CD8-positive, alpha-beta memory T cell (primary cell): ENCODE measurements around the gene ANO10. TPM values are rescaled to one million over a fixed set of nuclear protein-coding genes. Genes with fewer than 3 reads are reported as not detected.
"Not testable (repeated sequence)": the region's sequence is repeated elsewhere in the genome, so short reads cannot be mapped to it uniquely, and the experiment has no call there.

Experiments
- CTCF ChIA-PET: fragments of 350-600 bp; sonication (Branson Sonifier 250); formaldehyde crosslinking; loops from one replicate; lab custom pipeline; 2021; ENCODE audit warnings: antibody characterized with exemption; lab: Charles Lee
- POLR2A ChIA-PET: fragments of 350-600 bp; sonication (Branson Sonifier 250); formaldehyde crosslinking; loops from one replicate; lab custom pipeline; 2021; ENCODE audit warnings: antibody characterized with exemption; lab: Charles Lee
- DNase-seq, 5 donors: peaks; one replicate each; pipeline versions ENCODE4 v3.0.0 to v3.0.0-alpha.2; 2020 to 2022; ENCODE audit warnings: mixed read lengths in 1 of 5
- H3K27ac ChIP-seq: one replicate; pipeline ENCODE4 v1.7.0; 2013; ENCODE audit warnings: low read depth, mild to moderate bottlenecking, low read length, moderate library complexity
- H3K27me3 ChIP-seq: 2 replicates; pipeline ENCODE4 v1.7.0; 2013; ENCODE audit warnings: low read length, mild to moderate bottlenecking; ENCODE audit not compliant: insufficient read depth, poor library complexity, severe bottlenecking
- H3K36me3 ChIP-seq: 2 replicates; pipeline ENCODE4 v1.7.0; 2013; ENCODE audit warnings: mild to moderate bottlenecking, low read length, moderate library complexity; ENCODE audit not compliant: insufficient read depth
- H3K4me1 ChIP-seq: 2 replicates; pipeline ENCODE4 v1.7.0; 2013; ENCODE audit warnings: mild to moderate bottlenecking, low read length, moderate library complexity; ENCODE audit not compliant: insufficient read depth
- H3K4me3 ChIP-seq: 2 replicates; pipeline ENCODE4 v1.7.0; 2013; ENCODE audit warnings: mild to moderate bottlenecking, low read length
- H3K9me3 ChIP-seq: 2 replicates; pipeline ENCODE4 v1.7.0; 2013; ENCODE audit warnings: mild to moderate bottlenecking, low read length
- H3K27ac Mint-ChIP-seq, 8 donors: one replicate each; pipeline ENCODE4 v1.8.0; 2020 to 2021; ENCODE audit warnings: mixed read lengths in 8 of 8, mild to moderate bottlenecking in 6 of 8, inconsistent platforms in 3 of 8, moderate library complexity in 3 of 8
- H3K27me3 Mint-ChIP-seq, 2 donors: one replicate each; pipeline ENCODE4 v1.8.0; 2020 to 2021; ENCODE audit warnings: mixed read lengths in 2 of 2, mild to moderate bottlenecking in 1 of 2, moderate library complexity in 1 of 2
- H3K36me3 Mint-ChIP-seq, 3 donors: one replicate each; pipeline ENCODE4 v1.8.0; 2020 to 2021; ENCODE audit warnings: mixed read lengths in 3 of 3, inconsistent platforms in 1 of 3, mild to moderate bottlenecking in 1 of 3
- H3K4me1 Mint-ChIP-seq, 3 donors: one replicate each; pipeline ENCODE4 v1.8.0; 2020 to 2021; ENCODE audit warnings: mixed read lengths in 3 of 3, inconsistent platforms in 1 of 3, mild to moderate bottlenecking in 1 of 3
- H3K4me3 Mint-ChIP-seq, 7 donors: one replicate each; pipeline ENCODE4 v1.8.0; 2020 to 2021; ENCODE audit warnings: mixed read lengths in 7 of 7, mild to moderate bottlenecking in 6 of 7, moderate library complexity in 4 of 7, inconsistent platforms in 2 of 7
- H3K9me3 Mint-ChIP-seq, 5 donors: one replicate each; pipeline ENCODE4 v1.8.0; 2020 to 2022; ENCODE audit warnings: mixed read lengths in 5 of 5, mild to moderate bottlenecking in 3 of 5, moderate library complexity in 2 of 5, inconsistent platforms in 1 of 5
- polyA plus RNA-seq: library from polyadenylated mRNA; unstranded; fragments of 300-500 nt; fragmentation: Illumina TruSeq; gene quantifications from one replicate; pipeline ENCODE4 v1.2.3, GENCODE V29; 2021
- total RNA-seq, 2 experiments: library from RNA; stranded (reverse); gene quantifications; one replicate each; pipeline ENCODE4 v1.2.3, GENCODE V29; 2021

Gene ANO10
- total and polyA plus RNA-seq, 3 experiments from 2014 or later, result 8.1 to 12.3 (median 9.1) TPM

DNA sequence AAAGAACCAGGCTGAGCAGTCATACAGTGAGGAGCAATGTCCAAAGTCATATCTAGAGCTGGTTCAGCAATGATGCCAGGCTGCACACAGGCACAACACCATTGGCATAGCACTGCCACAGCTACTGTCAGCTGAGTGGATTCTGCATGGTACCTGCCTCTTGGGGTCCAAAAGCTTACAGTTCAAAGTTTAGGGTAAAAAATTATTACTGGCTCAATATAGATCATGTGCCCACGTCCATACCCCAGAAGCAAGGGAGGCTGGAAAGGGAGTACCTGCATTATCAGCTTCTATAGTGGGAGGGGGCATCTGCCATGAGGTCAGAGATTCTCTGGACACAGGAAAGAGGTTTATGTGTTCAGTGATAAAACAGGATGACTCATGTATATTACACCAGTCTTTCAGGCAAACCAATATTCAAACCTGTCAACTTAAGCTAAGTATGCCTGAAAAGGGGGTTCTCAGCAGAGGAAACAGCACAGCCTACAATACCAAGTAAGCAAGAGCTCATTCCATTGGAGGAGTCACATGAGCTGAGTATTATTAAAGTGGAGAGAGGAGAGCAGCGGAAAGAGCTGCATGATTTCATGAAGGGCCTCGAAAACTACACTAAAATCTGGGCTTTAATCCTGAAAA lies 99.0 kb downstream of the ANO10 start:
- Mint-ChIP-seq H3K9me3 (peaks cover 23 to 29% (median 26%) of the 10 kb centered on the region in 5 donors), H3K27ac (no peak overlapping the region), H3K4me1 (no peaks in the 10 kb centered on the region), H3K27me3 (peaks cover 0 to 2% of the 10 kb centered on the region in 2 donors), H3K36me3 (peaks cover 15 to 38% (median 17%) of the 10 kb centered on the region in 3 donors), H3K4me3 (no peak overlapping the region)
- no peaks in the 10 kb centered on the region for H3K36me3 ChIP-seq
- no peak for DNase-seq
- no peak overlapping the region for H3K27ac ChIP-seq
- H3K4me1 ChIP-seq, result no peaks in the 10 kb centered on the region
- no peaks in the 10 kb centered on the region for H3K27me3 ChIP-seq
- ChIA-PET POLR2A (no interaction called here), CTCF (no interaction called here)
- H3K4me3 ChIP-seq, result no peak overlapping the region
- no peaks in the 10 kb centered on the region for H3K9me3 ChIP-seq

DNA sequence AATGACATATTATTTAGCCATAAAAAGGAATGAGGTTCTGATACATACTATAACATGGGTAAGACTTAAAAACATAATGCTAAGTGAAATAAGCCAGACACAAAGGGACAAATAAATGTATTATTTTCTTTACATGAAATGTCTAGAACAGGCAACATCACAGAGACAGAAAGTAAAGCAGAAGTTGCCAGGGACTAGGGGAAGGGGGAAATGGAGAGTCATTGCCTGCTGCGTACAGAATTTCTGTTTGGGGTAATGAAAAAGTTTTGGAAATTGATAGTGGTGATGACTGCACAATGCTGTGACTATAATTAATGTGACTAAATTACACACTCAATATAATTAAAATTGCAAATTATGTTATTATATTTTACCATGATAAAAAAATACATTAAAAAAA lies 99.9 kb downstream of the ANO10 start:
- Histone ChIP-seq H3K27me3 (no peaks in the 10 kb centered on the region), H3K27ac (no peak overlapping the region), H3K4me1 (no peaks in the 10 kb centered on the region), H3K4me3 (no peak overlapping the region), H3K36me3 (no peaks in the 10 kb centered on the region), H3K9me3 (no peaks in the 10 kb centered on the region)
- Mint-ChIP-seq H3K4me1 (no peaks in the 10 kb centered on the region), H3K27me3 (peaks cover 0 to 2% of the 10 kb centered on the region in 2 donors), H3K4me3 (no peak overlapping the region), H3K36me3 (peaks cover 17 to 35% (median 17%) of the 10 kb centered on the region in 3 donors), H3K9me3 (peaks cover 23 to 30% (median 28%) of the 10 kb centered on the region in 5 donors), H3K27ac (no peak overlapping the region)
- ChIA-PET POLR2A (no interaction called here), CTCF (no interaction called here)
- DNase-seq, result no peak

DNA sequence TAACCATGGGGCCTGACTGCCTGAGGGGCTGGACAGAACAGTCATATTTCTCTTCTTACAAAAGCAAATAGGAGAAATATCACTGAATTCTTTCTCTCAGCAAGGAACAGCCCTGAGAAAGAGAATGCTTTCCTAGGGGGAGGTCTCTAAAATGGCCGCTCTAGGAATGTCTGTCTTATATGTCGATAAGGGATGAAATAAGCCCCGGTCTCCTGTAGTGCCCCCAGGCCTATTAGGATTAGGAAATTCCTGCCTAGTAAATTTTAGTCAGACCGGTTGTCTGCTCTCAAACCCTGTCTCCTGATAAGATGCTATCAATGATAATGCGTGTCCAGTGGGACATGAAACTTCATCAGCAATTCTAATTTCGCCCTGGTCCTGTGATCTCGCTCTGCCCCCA lies 103.3 kb downstream of the ANO10 start:
- H3K4me3 ChIP-seq, H3K4me1 ChIP-seq, H3K9me3 ChIP-seq, H3K27ac ChIP-seq, POLR2A ChIA-PET, H3K27me3 Mint-ChIP-seq, H3K4me1 Mint-ChIP-seq, H3K36me3 ChIP-seq, H3K4me3 Mint-ChIP-seq, H3K27ac Mint-ChIP-seq, H3K27me3 ChIP-seq, CTCF ChIA-PET, DNase-seq: not testable (repeated sequence)
- Mint-ChIP-seq H3K9me3 (peaks cover 23 to 30% (median 28%) of the 10 kb centered on the region in 5 donors), H3K36me3 (peaks cover 17 to 46% (median 26%) of the 10 kb centered on the region in 3 donors)

DNA sequence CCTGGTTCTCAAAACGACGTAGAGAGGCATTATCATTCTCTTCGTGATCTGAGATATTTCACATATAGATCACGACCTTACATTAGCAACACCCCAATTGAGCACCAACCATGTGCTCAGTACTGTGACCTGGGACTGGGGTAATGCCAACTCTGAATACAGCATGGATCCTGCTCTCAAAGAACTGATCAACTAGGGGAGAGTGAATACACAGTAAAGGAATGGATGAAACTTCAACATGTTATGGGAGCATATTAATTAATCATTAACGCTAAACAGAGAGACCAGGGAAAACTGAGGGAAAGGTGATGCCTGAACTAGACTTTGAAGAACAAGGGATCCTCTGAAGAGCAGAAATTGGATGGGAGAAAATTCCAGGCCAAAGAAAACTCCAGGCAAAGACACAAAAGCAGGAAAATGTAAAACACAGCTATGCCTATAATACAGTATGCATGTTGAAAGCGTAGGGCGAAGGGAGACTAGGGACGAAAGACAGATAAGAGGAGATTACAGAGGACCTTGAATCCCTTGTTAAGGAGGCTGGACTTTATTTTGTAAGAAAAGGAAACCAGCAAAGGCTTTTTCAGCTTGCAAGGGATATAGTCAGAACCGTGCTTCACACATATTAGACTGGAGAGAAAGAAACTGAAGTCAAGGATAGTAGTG lies 105.7 kb downstream of the ANO10 start:
- Histone ChIP-seq H3K27me3 (no peaks in the 10 kb centered on the region), H3K36me3 (no peaks in the 10 kb centered on the region), H3K4me3 (no peak overlapping the region), H3K9me3 (no peaks in the 10 kb centered on the region), H3K27ac (no peak overlapping the region), H3K4me1 (no peaks in the 10 kb centered on the region)
- Mint-ChIP-seq H3K36me3 (peaks cover 14 to 42% (median 26%) of the 10 kb centered on the region in 3 donors), H3K27ac (no peak overlapping the region), H3K4me1 (no peaks in the 10 kb centered on the region), H3K4me3 (no peak overlapping the region), H3K9me3 (peaks cover 23 to 29% (median 28%) of the 10 kb centered on the region in 5 donors), H3K27me3 (peaks cover 0 to 2% of the 10 kb centered on the region in 2 donors)
- DNase-seq, result no peak
- POLR2A ChIA-PET, result no interaction called here
- CTCF ChIA-PET, result no interaction called here

DNA sequence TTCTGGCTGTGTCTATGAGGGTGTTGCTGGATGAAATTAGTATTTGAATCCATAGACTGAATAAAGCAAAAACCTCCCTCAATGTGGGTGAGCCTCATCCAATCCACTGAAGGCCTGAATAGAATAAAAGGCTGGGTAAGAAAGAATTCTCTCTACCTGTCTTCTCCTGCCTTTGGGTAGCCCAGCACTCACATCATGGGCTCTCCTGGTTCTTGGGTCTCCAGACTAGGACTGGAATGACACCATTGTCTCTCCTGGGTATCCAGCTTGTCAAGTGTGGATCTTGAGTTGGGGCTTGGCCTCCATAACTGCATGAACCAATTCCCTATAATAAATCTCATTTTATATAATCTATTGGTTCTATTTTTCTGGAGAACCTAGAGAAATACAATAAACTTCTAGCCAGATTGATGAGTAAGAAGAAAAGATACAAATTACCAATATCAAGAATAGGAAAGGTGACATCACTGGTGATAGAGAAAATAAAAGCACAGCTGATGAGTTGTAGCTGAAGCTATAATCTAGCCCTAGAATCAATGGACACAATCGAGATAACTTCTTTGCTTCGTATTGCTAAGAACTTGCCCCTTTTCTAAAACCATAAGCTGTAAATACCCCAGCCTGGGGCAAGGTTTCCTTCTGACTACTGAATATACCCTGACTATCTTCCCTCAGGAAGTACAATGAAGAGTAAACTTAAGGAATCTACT lies 106.4 kb downstream of the ANO10 start:
- H3K36me3 Mint-ChIP-seq, result peaks cover 14 to 36% (median 24%) of the 10 kb centered on the region in 3 donors
- Histone ChIP-seq H3K36me3 (no peaks in the 10 kb centered on the region), H3K27ac (no peak overlapping the region), H3K4me1 (no peaks in the 10 kb centered on the region), H3K9me3 (no peaks in the 10 kb centered on the region), H3K27me3 (no peaks in the 10 kb centered on the region), H3K4me3 (no peak overlapping the region)
- H3K4me1 Mint-ChIP-seq, result no peaks in the 10 kb centered on the region
- DNase-seq, result no peak
- peaks cover 23 to 29% (median 28%) of the 10 kb centered on the region in 5 donors for H3K9me3 Mint-ChIP-seq
- POLR2A ChIA-PET, result no interaction called here
- CTCF ChIA-PET, result no interaction called here
- H3K27me3 Mint-ChIP-seq, result peaks cover 0 to 2% of the 10 kb centered on the region in 2 donors
- no peak overlapping the region for H3K4me3 Mint-ChIP-seq
- H3K27ac Mint-ChIP-seq, result no peak overlapping the region

DNA sequence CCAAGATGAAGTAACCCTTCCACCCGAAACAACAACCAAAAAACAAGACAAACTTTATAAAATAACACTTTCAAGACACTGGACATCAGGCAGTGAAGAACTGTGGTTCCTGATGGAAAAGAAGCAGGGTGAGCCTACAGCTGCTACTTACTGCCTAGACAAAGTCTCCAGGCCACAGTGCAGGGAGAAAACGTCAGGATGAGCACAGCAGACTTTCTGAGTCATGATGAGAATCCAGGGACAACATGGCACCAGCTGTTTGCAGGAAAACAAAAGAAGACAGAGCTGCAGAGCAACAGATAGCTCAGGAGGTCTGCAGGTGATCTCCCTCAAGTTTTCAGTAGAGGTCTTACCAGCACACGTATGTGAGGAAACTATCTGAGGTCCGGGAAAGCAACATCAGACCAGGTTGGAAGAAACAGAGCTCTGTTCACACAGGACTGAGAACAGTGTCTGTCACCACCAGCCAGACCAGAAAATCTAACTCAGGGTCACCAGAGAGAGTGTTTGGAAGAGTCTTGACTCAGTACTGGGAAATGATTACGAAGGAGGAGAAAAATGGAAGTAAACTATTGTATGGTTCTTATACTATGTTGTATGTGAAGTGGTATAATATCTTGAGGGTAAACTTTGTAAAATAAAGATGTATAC lies 108.9 kb downstream of the ANO10 start:
- Histone ChIP-seq H3K9me3 (no peaks in the 10 kb centered on the region), H3K4me3 (no peak overlapping the region), H3K27me3 (no peaks in the 10 kb centered on the region), H3K4me1 (no peaks in the 10 kb centered on the region), H3K36me3 (no peaks in the 10 kb centered on the region), H3K27ac (no peak overlapping the region)
- no peak for DNase-seq
- no peaks in the 10 kb centered on the region for H3K27me3 Mint-ChIP-seq
- POLR2A ChIA-PET, result no interaction called here
- CTCF ChIA-PET, result no interaction called here
- H3K4me3 Mint-ChIP-seq, result no peak overlapping the region
- H3K27ac Mint-ChIP-seq, result no peak overlapping the region
- H3K36me3 Mint-ChIP-seq, result peaks cover 2 to 14% (median 11%) of the 10 kb centered on the region in 3 donors
- peaks cover 1 to 7% (median 4%) of the 10 kb centered on the region in 5 donors for H3K9me3 Mint-ChIP-seq
- H3K4me1 Mint-ChIP-seq, result no peaks in the 10 kb centered on the region

DNA sequence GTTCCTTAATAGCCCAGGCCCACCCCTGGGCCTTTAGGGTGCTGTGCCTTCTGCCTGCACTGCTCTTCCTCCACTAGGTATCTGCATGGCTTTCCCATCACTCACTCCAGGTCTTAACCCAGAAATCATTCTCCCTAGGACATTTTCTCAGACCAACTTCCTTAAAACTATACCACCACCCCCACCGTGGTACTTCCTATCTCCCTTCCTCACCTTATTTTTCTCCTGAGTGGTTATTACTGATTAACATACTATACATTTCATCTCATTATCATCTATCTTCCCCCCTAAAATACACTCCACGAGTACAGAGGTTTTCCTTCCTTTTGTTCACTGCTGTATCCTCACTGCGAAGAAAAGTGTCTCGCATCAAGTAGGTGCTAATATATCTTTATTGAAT lies 115.2 kb downstream of the ANO10 start:
- no peak overlapping the region for H3K4me3 Mint-ChIP-seq
- H3K4me1 Mint-ChIP-seq, result peaks cover 16 to 17% (median 17%) of the 10 kb centered on the region in 3 donors
- no peak overlapping the region for H3K4me3 ChIP-seq
- no peaks in the 10 kb centered on the region for H3K36me3 ChIP-seq
- CTCF ChIA-PET, result no interaction called here
- peak overlapping the region in 1 of 8 donors; percentile 8 for H3K27ac Mint-ChIP-seq
- H3K9me3 ChIP-seq, result no peaks in the 10 kb centered on the region
- POLR2A ChIA-PET, result no interaction called here
- DNase-seq, result no peak
- H3K9me3 Mint-ChIP-seq, result no peaks in the 10 kb centered on the region
- no peaks in the 10 kb centered on the region for H3K27me3 Mint-ChIP-seq
- H3K27ac ChIP-seq, result no peak overlapping the region
- H3K36me3 Mint-ChIP-seq, result no peaks in the 10 kb centered on the region
- peaks cover 14% of the 10 kb centered on the region for H3K4me1 ChIP-seq
- no peaks in the 10 kb centered on the region for H3K27me3 ChIP-seq

DNA sequence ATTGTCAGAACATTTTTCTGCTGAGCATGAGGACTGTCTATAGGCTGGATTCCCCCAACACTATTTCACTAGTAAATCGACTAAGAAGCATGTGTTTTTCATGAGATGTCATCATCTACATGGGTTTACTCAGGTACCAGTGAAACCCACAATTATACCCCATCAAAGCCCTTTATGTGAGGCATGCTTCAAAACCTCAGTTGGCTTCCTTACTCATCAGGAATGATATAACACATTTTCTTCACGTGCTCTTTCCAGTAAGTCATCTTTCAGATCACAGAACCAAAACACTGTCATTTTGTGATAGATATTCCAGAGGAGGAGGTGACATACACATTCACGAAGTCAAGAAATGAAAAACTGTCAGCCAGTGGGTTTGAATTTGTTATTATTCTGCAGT lies 116.5 kb downstream of the ANO10 start:
- Mint-ChIP-seq H3K4me1 (peaks cover 27 to 30% (median 30%) of the 10 kb centered on the region in 3 donors), H3K4me3 (no peak overlapping the region), H3K36me3 (no peaks in the 10 kb centered on the region), H3K9me3 (no peaks in the 10 kb centered on the region), H3K27me3 (no peaks in the 10 kb centered on the region), H3K27ac (no peak overlapping the region)
- H3K36me3 ChIP-seq, result no peaks in the 10 kb centered on the region
- no peak overlapping the region for H3K27ac ChIP-seq
- peaks cover 17% of the 10 kb centered on the region for H3K4me1 ChIP-seq
- H3K27me3 ChIP-seq, result no peaks in the 10 kb centered on the region
- H3K9me3 ChIP-seq, result no peaks in the 10 kb centered on the region
- H3K4me3 ChIP-seq, result no peak overlapping the region
- ChIA-PET CTCF (no interaction called here), POLR2A (no interaction called here)
- DNase-seq, result peak in 1 of 5 donors; percentile 33
